HG03064 (cell line): ENCODE measurements around the gene C13orf42.

Experiments used
- ATAC-seq: cut with Tn5 transposase; IDR thresholded peaks from one replicate; pipeline ENCODE4 v1.9.1; 2021; ENCODE audit warnings: low read depth; ENCODE audit not compliant: unreplicated experiment

Gene C13orf42

DNA sequence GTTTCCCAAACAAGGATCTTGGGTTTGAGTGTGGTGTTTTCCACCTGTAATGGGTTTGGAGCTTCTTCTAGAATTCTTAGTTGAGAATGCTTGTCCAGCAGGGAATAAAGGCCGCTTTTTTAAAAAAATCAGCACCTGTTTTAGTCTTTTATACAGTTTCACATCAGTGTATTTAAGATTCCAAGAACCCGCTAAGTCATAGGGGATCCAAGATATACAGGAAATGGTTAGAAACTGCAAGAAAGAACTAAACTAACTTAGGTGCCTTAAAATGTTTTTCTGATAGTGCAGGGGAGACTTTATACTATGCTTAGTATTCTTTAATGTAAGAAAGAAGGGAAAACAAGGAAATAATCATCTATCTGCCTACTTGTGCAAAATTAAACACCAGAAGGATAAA is 74.7 kb downstream of the C13orf42 start:
- ATAC-seq: no peak

DNA sequence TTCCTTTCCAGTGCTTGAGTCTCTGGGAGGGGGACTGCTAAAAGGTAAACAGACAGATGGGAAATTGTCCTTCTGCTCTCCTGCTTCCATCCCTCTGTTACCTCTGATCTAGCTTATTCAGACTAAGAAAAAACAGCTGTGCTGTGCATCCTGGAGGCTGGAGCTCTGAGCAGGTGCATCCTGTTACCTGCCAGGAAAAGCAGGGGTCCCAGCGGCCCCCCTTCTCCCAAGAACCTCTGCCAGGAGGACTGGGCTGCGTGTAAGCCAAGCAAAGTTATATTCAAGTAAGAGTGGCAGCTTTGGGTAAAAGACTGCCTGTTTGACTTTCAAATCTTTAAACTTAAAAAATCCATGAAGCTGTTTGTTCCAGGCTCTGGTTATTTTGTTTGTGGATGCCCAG is 75.1 kb downstream of the C13orf42 start:
- ATAC-seq: no peak

DNA sequence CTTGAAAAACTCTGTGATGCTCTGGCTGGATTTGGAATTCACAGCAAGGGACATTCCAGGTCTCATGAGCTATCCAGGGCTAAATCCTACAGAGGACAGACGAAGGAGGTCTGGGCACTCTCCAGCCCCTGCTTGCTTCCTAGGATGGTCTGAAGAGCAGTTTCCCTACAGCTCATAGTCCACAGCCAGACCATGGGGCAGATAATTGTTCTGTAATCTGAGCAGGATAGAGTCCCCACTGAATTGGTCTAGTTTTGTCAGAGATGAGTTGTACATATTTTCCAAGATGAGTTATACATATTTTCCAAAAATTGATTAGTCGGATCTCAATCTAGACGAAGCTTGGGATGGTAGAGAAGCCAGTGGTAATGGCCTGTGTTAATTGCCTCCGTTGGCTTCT is 75.6 kb downstream of the C13orf42 start:
- ATAC-seq: no peak

DNA sequence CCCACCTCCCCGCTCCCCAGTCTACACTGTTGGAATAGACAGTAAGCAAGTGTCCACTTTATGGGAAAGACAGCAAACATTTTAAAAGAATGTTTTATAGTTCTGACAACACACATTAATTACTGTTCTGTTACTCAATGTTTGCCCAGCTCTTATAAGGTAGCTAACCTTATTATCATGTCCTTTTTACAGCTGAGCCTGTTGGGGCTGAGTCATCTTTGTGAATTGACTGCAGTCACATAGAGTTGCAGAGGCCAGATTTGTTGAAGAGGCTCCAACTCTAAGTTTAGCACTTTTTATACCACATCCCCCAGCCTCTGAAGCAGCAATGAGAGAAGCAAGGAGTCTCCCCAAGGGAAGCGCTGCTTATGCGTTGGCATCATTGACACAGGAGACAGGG is 76.2 kb downstream of the C13orf42 start:
- no peak for ATAC-seq

DNA sequence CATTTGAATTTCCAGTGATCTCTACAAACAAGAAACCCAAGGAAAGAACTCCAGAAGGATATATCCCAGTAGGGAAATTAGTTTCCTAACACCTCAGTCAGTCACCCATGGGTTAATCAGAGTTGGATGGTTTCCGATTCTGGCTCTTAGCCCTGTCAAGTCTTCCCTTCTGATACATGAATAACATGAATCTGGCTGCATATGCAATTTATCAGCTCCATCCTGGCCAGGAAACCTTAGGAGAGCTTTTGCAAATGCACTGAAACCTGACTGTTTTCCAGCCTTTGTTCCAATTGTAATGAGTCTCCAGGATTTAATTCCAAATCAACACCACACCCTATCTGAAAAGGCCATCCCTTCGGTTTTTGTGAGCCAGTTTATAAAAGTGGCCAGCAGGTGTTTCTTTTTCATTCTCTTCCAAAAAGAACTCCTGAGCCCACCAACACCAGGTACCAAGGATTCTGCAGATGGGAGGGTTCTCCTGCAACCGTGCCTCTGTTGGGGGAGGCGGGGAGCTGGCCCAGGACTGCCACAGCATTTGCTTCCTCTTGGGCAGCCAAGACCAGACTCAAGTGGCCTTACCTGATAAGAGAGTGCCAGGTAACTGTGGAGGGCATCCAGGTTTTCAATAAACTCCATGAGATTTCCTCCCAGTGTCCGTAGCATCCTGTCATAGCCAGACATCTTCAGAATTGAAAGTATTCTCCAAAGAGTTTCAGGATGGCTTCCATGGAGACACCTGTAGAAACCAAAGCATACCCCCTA is 77.5 kb downstream of the C13orf42 start:
- no peak for ATAC-seq

DNA sequence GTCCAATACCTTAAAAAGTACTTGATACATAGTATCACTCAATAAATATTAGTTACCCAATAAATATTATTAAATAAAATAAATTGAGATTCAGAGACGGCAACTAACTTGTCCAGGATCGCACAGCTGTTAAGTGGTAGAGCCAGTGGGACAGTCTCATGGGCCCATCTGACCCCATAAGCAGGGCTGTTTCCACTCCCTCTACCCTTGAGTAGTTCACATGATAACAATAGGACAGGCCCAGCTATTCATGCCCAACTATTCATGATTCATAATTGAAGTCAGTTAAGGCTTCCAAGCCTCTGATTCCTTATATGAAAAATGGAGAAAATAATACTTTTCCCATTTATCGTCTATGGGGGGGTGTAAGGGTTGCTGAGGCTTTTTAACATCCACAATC is 78.2 kb downstream of the C13orf42 start:
- no peak for ATAC-seq
